ENCODE measurements around the gene ARSA.

DNA sequence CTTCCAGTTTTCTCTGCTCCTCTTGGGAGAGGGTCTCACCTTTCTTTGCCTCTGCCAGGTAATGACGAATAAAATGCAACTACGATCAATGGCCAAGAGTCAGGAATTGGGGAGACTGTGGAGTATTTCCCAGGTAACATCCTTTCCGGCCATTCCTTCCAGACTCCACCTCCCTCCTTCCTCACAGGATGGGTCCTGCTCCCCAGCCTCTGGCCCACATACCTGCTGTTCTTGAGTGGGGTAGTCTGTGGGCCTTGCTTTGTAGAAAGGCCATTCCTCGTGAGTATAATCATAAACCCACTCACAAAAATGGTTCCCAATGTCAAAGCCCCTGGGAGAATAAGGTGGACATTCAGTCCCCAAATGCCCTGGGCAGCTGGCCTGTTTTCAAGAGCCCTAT is 48.2 kb downstream of the ARSA start:
- no peak for TF ChIP-seq CTCF (IDR thresholded peaks at IDR 0.05; ENCODE audit: extremely low read depth in 1 of 2, insufficient read depth in 1 of 2, low read depth in 1 of 2, low read length in 2 of 2)
- no peak for TF ChIP-seq EZH2 (IDR thresholded peaks at IDR 0.05; ENCODE audit: borderline replicate concordance, low read depth, low read length, severe bottlenecking)
- TF ChIP-seq, protein P1, sequence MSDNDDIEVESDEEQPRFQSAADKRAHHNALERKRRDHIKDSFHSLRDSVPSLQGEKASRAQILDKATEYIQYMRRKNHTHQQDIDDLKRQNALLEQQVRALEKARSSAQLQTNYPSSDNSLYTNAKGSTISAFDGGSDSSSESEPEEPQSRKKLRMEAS (IDR thresholded peaks at IDR 0.05; ENCODE audit: insufficient read depth, insufficient read length), result no peak
